Amniotic stem cell (primary cell): Measurements from ENCODE around the gene NACC1.
A peak's percentile ranks its signal among the peaks of the same experiment; 100 is the strongest.
"Not testable (repeated sequence)": the region's sequence is repeated elsewhere in the genome, so short reads cannot be mapped to it uniquely, and the experiment has no call there.

ENCODE experiments used
- DNase-seq: peaks from one replicate; lab custom pipeline; 2025; lab: John Stamatoyannopoulos, UW

The NACC1 gene

GRCh38 chr19:13146763-13147563, 28.9 kb downstream of the NACC1 start:
- no peak for DNase-seq

- not testable (repeated sequence) for DNase-seq
These were observed 31.1 kb downstream of the NACC1 start for GRCh38 chr19:13149173-13149627.

- DNase-seq: no peak
These were observed 31.6 kb downstream of the NACC1 start for GRCh38 chr19:13149628-13150186.

- peak; percentile 90 for DNase-seq
These were observed 32.3 kb downstream of the NACC1 start, which contains the start of the genes IER2 and STX10 for GRCh38 chr19:13150187-13150930. Gene IER2, plus strand, starts transcription at chr19:13150411. Its CDS starts 2,776 bp downstream, at chr19:13153187. Gene STX10, minus strand, starts transcription at chr19:13150375. Its CDS starts 202 bp downstream, at chr19:13150173.

- no peak for DNase-seq
These were observed 33.0 kb downstream of the NACC1 start for GRCh38 chr19:13150931-13151604.

- peak; percentile 95 for DNase-seq
These were observed 33.7 kb downstream of the NACC1 start for GRCh38 chr19:13151605-13152355.

- no peak for DNase-seq
These were observed 34.4 kb downstream of the NACC1 start for GRCh38 chr19:13152356-13152973.

- peak; percentile 89 for DNase-seq
These were observed 35.0 kb downstream of the NACC1 start for GRCh38 chr19:13152974-13153568.

GRCh38 chr19:13153569-13154240, 35.6 kb downstream of the NACC1 start:
- DNase-seq: no peak

GRCh38 chr19:13154241-13154778, 36.2 kb downstream of the NACC1 start:
- DNase-seq: peak; percentile 86

GRCh38 chr19:13154911-13155471, 36.9 kb downstream of the NACC1 start:
- DNase-seq: no peak

GRCh38 chr19:13155472-13156359, 37.7 kb downstream of the NACC1 start:
- peak; percentile 69 for DNase-seq

- DNase-seq: no peak
These were observed 41.6 kb downstream of the NACC1 start for GRCh38 chr19:13159713-13160112.

GRCh38 chr19:13160557-13160956, 42.5 kb downstream of the NACC1 start:
- DNase-seq: no peak

- DNase-seq: peak; percentile 93
These were observed 44.9 kb downstream of the NACC1 start for GRCh38 chr19:13162724-13163608.

GRCh38 chr19:13163609-13164342, 45.7 kb downstream of the NACC1 start:
- DNase-seq: peak; percentile 46
